T-helper 22 cell (primary cell): ENCODE measurements around the gene FAM131B.

Experiments
- DNase-seq: peaks from one replicate; pipeline ENCODE4 v3.0.0-alpha.2; 2020; ENCODE audit warnings: low read depth

The FAM131B gene

GRCh38 chr7:143382791-143383641 is 20.5 kb upstream of the FAM131B start:
- no peak for DNase-seq

GRCh38 chr7:143382126-143382790 is 19.7 kb upstream of the FAM131B start:
- no peak for DNase-seq

DNA sequence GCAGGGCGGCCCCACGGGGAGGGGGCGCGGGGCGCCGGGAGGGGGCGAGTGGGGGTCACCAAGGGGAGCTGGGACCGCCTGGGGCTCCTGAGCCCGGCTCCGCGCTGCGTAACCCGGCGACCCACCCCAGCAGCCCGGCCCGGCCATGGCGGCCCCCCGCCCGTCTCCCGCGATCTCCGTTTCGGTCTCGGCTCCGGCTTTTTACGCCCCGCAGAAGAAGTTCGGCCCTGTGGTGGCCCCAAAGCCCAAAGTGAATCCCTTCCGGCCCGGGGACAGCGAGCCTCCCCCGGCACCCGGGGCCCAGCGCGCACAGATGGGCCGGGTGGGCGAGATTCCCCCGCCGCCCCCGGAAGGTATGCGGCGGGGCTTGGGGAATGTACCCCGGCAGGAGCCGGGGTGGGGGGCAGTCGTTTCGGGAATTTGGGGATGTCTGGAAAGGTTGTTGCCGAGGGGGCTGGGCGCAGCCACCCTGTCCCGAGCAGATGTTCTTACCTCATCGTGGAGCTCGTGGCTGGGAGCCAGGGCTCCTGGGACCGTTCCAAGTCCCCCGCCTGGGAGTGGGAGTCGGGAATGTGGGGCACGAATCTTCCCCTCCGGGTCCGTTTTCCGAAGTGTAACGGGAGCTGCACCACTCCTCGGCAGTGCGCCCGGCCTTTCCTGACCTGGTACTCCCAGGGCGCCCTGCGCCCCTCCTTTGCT is 19.1 kb upstream of the FAM131B start:
- DNase-seq, result no peak

DNA sequence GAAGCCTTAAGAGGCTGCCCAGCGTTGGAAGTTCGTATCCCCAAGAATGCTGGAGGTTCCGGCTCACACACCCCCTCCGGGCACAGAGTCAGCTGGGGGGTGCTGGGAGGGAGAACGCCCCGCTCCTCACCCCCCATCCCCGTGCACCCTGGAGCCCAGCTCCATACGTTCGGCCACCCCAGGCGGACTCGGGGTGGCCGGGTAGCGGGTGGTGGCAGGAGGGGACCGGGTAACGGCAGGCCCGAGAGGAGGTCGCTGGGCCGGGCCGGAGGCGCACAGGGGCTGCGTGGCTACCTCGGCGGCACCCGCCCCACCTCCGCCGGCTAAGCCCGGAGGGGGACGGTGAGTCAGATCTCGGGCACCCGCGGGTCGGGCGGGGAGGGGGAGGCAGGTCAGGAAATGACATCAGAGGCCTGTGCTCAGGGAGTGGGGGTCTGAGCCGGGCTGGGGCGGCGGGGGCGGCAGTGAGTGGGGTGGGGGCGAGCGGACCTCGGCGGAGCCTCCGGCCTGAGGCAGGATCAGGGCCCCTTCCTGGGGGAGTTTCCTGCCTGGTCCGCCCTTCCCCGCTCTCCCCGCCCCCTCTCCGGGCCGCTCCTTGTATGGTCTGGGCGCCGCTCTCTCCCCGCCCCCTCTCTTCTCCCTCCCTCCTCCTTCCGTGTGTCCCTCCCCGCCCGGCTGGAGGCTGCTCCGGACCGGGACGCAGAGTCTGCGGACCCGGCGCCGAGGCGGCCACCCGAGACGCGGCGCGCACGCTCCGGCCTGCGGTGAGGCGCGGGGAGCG is 18.3 kb upstream of the FAM131B start, which contains the start of gene ZYX:
TSS of gene ZYX (plus strand) at position 700 of the 781 bp plus-strand sequence. CDS start 227 bp downstream, outside the sequence.
- peak; percentile 85 for DNase-seq

DNA sequence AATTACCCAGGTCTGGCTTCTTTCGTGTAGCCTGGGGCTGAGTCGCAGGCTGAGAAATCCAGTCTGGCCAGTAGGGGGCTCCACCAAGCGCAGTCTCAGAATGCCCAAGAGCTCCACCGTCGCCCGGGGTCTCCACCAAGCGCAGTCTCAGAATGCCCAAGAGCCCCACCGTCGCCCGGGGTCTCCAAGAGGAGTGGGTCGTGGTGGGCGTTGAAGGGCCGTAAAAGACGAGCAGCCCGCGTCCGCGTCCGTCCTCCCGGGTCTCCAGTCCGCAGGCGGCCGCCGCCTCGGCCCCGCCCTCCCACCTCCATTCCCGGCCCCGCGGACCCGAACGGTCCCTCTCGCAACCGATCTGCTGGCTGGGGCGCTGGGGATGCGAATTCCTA is 17.7 kb upstream of the FAM131B start:
- DNase-seq, result peak; percentile 63

GRCh38 chr7:143379611-143380259 is 17.2 kb upstream of the FAM131B start:
- DNase-seq, result no peak

DNA sequence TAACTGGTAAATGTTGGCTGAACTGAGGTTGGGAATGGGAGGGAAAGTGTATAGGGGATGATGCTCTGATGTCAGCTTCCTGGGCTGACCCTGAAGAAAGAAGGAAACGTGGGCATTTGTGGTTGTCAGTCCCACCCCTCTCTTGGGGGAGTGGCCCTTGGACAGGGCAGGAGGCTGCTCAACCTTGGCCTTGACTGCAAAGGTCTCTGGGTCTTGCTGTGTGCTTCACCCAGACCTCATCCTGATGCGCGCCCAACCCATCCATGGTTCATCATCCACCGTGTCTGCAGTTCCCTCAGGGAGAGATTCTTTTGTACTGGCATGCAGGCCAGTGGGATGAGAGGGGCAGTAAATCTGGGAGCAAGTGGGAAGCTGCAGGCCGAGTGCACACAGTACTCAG is 13.9 kb upstream of the FAM131B start:
- no peak for DNase-seq

DNA sequence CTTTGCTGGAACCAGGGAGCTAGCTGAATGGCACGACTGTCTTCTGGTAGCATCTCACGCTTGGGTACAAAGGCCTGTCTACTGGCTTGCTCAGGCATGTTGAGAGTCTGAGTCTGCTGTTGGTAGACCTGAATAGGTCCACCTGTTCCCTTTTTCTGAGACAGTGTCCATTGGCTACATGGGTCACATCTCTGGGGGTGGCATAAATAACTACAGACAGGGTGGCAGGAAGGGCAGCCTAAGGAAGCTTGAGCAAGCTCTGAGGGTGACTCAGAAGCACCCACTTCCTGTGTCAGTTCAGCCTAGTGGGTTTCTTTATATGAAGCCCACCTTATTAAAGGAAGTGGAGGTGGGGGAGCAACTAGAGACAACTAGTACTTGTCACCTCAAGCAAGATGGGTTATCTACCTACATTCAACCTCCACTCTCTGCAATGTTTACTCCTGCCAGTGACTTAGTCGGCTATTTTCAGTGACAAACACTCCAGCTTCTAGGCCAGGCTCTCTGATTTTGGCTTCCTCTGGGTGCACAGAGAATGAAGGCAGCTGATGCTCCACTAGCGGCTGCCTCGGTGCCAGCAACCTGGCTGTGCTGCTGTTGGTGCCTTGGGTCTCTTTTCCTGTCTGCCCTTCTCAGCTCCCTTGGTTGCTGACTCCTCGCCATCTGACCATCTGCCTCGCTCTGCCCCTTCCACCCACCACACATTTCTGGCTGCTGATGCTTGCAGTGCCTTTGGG is 13.0 kb upstream of the FAM131B start:
- DNase-seq, result peak; percentile 48

- DNase-seq, result no peak
Measured at GRCh38 chr7:143374561-143374960, 12.0 kb upstream of the FAM131B start.

DNA sequence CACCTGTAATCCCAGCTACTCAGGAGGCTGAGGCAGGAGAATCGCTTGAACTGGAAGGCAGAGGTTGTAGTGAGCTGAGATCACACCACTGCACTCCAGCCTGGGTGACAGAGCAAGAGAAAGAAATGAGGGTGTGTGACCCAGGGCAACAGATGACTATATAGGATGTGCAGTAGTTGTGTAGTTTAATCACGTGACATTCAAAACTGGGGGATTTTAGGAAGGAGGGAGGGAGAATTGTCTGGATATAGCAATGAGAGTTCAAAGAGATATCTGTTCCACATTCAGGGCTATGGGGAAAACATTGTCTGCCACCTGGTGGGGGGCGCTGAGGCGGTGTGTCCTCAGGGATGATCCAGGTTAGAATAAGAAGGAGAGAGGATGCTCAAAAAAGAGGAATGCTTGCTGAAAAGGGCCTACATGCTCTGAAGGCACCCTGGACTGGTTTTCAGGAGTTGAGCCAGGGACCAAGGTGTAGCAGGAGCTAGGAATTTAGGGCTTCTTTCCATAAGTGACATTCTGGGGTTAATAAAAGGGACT is 10.8 kb upstream of the FAM131B start:
- no peak for DNase-seq

GRCh38 chr7:143372070-143372469 is 9.6 kb upstream of the FAM131B start:
- peak; percentile 33 for DNase-seq

DNA sequence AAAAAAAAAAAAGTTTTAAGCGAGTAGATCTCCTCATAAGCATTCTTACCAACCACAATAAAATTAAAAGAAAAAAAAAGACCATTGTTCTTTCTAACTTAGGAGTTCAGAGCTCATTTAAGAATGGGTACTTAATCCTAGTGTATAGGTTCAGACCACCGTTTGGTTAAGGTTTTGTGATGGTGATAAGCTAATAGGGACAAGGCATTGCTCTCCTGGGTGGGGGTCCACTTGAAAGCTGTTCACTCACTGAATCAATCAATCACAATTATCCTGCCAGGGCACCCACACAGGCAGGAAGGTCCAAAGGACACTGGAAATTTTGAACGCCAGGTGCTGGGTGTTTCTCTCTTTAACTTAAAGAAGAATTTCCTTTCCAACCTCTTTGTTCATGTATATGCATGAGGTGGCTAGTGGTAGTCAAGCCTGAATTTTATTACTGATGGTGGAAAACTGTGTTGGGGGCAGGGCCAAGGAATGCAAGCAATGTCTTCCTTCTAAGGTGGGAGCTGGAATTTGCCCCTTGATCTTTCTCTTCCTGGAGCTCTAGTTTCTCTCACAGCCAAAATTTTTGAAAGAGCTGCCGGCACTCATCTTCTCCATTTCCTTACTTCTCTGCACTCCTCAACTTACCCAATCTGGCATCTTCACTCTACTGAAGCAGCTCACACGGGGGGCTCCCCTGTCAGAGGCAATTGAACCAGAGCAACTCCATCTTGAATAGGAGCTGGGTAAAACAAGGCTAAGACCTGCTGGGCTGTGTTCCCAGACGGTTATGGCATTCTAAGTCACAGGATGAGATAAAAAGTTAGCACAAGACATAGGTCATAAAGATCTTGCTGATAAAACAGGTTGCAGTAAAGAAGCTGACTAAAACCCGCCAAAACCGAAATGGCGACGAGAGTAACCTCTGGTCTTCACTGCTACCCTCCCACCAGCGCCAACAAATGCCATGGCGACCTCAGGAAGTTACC is 7.5 kb upstream of the FAM131B start:
- no peak for DNase-seq

GRCh38 chr7:143368387-143368786 is 5.9 kb upstream of the FAM131B start:
- no peak for DNase-seq

DNA sequence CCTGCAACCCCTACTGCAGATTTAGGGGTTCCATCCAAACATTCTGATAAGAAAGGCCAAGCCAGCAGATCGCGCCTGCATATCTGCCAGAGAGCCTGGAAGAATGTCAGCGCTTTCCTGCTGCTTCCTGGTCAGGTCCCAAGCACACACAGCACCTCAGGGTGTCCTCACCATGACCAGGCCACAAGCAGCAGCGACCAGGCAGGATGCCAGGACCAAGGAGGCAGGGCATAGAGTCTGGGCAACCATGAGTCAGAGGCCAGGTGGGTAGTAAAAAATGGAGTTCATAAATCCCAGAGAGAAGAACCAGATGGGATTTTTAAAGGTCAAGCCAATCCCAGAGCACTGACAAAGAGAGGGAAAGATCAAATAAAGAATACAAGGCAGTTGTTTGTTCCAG is 5.5 kb upstream of the FAM131B start:
- DNase-seq, result no peak

- no peak for DNase-seq
Measured at GRCh38 chr7:143363016-143363937, 764 bp upstream of the FAM131B start.

DNA sequence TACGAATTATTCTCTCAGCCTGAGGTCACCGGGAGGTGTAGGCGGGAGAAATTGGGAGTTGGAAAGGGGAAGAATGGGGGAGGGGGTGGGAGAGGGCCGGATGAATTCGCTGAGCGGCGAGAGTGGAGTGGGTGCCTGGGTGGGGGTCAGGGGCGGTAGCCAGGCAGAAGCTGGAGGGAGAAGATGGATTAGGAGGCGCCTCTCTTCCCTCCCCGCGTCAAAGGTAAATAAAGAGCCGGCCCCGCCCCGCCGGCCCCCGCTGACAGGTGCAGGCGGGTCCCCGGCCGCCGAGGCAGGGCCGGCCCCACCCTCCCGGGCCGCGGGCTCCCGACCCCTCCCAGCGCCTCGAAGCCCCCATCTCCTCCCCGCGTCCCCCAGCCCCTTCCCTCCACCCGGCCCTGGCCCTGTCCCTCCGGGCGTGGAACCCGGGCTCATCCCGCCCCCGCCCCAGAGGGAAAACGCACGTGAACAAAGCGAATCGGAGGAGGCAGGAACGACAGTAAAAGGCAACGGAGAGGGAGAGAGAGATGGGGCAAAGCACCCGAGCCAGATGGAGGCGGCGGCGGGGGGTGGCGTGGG is 872 bp downstream of the FAM131B start:
- no peak for DNase-seq

DNA sequence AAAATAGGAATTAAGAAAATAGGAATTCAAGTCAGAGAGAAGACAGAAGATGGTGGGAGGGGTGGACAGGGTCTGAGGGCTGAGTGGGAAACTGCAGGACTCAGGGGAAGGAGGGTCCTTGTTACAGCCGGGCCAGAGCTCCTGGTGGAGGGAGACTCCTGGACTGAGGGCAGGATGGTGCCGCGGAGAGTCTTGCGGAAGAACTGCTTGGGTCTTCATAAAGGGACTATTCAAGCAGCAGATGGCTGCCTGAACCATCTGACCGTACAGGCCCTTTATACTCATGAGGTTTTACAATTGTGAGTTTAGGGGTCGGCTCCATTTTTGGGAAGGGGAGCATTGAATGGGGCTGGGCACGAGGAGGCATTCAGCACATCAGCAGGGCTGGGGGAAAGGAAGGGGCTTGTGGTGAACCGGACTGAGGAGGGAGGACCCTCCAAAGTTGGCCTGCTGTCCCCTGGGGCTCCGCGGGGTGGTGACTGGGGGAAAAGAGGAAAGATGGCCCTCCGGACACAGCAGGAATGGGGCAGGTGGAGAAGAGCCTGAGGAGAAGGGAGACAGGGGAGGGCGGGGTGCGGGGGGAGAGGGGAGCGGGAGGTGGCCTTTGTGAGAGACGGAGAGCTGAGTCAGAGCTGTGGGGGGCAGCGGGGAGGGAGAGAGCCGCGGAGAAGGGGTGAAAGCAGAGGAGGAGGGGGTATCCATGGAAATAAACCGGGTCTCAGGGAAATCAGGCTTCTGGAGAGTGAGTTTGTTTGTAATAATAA is 1.5 kb downstream of the FAM131B start:
- DNase-seq, result no peak
